Fibroblast of mammary gland (primary cell): ENCODE results near the gene SLC35A4.

Experiments
- DNase-seq: peaks from one replicate; pipeline ENCODE4 v3.0.0-alpha.2; 2010; ENCODE audit warnings: low read depth
- H3K4me3 ChIP-seq: 2 replicates; pipeline ENCODE4 v1.5.1; 2011; ENCODE audit warnings: low read depth, mild to moderate bottlenecking, low read length, moderate library complexity; ENCODE audit not compliant: control insufficient read depth
- CTCF ChIP-seq: conservative IDR thresholded peaks from 2 replicates; pipeline ENCODE4 v1.5.1; 2011; ENCODE audit warnings: low read depth, low read length, inconsistent platforms; ENCODE audit not compliant: control insufficient read depth, insufficient read depth

Gene SLC35A4

GRCh38 chr5:140564196-140565023 is at the start of gene SLC35A4, which contains the start of gene APBB3:
Gene SLC35A4, plus strand, starts transcription at chr5:140564828. Its CDS starts 2,342 bp downstream, at chr5:140567170.
Gene APBB3, minus strand, starts transcription at chr5:140564598. Its CDS starts 353 bp downstream, at chr5:140564245.
- peak within 1 kb of the TSS; percentile 97 for H3K4me3 ChIP-seq
- no peak for TF ChIP-seq CTCF
- peak; percentile 98 for DNase-seq

DNA sequence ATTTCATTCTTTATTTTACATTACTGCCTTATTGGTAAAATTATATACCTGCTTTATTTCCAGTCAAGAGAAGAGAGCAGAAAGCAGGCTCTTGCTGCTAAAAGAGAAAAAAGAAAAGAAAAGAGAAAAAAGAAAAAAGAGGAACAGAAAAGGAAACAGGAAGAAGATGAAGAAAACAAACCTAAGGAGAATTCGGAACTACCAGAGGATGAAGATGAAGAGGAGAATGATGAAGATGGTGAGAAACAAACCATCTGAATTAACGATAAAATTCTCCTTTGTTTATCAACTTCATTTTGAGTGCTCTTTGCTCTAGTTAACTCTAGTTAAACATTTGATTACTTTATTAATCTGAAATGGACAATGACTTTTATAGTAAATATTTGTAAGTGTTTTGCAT is 40.6 kb upstream of the SLC35A4 start:
- no peak for DNase-seq
- no peak overlapping the region for H3K4me3 ChIP-seq
- no peak for TF ChIP-seq CTCF

- TF ChIP-seq CTCF = no peak
- H3K4me3 ChIP-seq = no peak overlapping the region
- DNase-seq = no peak
Measured at GRCh38 chr5:140540227-140540626, 24.4 kb upstream of the SLC35A4 start.

DNA sequence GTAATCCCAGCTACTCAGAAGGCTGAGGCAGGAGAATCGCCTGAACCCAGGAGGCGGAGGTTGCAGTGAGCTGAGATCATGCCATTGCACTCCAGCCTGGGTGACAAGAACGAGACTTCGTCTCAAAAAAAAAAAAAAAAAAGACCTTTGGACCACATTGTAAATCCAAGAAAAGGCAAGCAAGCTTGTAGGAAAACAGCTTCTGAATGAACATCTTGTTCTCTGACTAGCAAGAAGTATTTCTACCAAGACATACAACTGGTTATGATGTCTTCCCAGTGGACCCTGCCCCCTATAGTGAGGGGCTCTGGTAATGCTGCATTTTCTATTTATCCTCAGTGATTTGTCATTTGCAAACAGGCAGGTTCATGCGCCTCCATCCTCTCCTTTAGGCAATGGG is 21.7 kb upstream of the SLC35A4 start:
- TF ChIP-seq CTCF = no peak
- no peak overlapping the region for H3K4me3 ChIP-seq
- DNase-seq = no peak

DNA sequence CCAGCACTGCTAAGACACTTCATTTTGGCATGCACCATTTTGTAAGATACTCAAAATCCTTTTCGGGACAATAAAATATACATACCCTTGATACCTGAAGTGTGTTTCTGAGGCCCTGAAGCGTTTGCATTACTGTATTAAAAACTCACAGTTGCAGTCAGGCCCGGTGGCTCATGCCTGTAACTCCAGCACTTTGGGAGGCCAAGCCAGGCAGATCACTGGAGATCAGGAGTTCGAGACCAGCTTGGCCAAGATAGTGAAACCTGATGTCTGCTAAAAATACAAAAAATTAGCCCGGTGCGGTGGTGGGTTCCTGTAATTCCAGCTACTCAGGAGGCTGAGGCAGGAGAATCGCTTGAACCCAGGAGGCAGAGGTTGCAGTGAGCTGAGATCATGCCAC is 19.6 kb upstream of the SLC35A4 start:
- TF ChIP-seq CTCF = no peak
- no peak overlapping the region for H3K4me3 ChIP-seq
- DNase-seq = no peak

GRCh38 chr5:140545606-140546005 is 19.0 kb upstream of the SLC35A4 start:
- no peak overlapping the region for H3K4me3 ChIP-seq
- TF ChIP-seq CTCF = no peak
- DNase-seq = no peak
